ENCODE measurements around the gene C1GALT1C1L. TPM values are rescaled to one million over a fixed set of nuclear protein-coding genes. Genes with fewer than 3 reads are reported as not detected.
A peak's percentile ranks its signal among the peaks of the same experiment; 100 is the strongest.
"Not testable (repeated sequence)": the region's sequence is repeated elsewhere in the genome, so short reads cannot be mapped to it uniquely, and the experiment has no call there.

The C1GALT1C1L gene
- total and polyA plus RNA-seq, 2 donors (not counting 1 experiment from before 2014, with no cell fraction given) = 0.33 to 1.9 TPM

GRCh38 chr2:43689999-43690398 is 13.8 kb upstream of the C1GALT1C1L start:
- TF ChIP-seq CTCF (conservative IDR thresholded peaks at IDR 0.05 in 1 of 2, IDR thresholded peaks at IDR 0.05 in 1 of 2; ENCODE audit: low read depth in 1 of 2, low read length in 2 of 2) (no peak), EZH2 (IDR thresholded peaks at IDR 0.05; ENCODE audit: low read length, missing control alignments) (no peak)

GRCh38 chr2:43685357-43685756 is 9.1 kb upstream of the C1GALT1C1L start:
- no peak overlapping the region for H3K4me2 ChIP-seq (ENCODE audit: extremely low read depth, insufficient read depth, low read length)
- no peaks in the 10 kb centered on the region for H3K4me1 ChIP-seq (ENCODE audit: control insufficient read depth, extremely low read depth, insufficient read depth, low read length)
- no peak overlapping the region for H2AFZ ChIP-seq (ENCODE audit: low read length)
- no peaks in the 10 kb centered on the region for H3K79me2 ChIP-seq (ENCODE audit: control insufficient read depth, insufficient read depth, low read length)
- H3K27ac ChIP-seq (ENCODE audit: insufficient read depth, low read length) = no peak overlapping the region
- H3K9me3 ChIP-seq (ENCODE audit: control insufficient read depth, insufficient read depth, low read depth, low read length) = no peaks in the 10 kb centered on the region
- H3K4me3 ChIP-seq (replicated peaks in 1 of 4; ENCODE audit: control extremely low read depth in 1 of 4, insufficient read depth in 1 of 4, low read depth in 3 of 4, low read length in 4 of 4) = no peak overlapping the region
- peak in 1 of 2 donors; percentile 5 for DNase-seq (ENCODE audit: low read depth in 2 of 2)
- no peaks in the 10 kb centered on the region for H3K27me3 ChIP-seq (ENCODE audit: control insufficient read depth, insufficient read depth, low read length)
- H4K20me1 ChIP-seq (ENCODE audit: control insufficient read depth, extremely low read depth, insufficient read depth, low read length) = no peaks in the 10 kb centered on the region
- no peak overlapping the region for H3K9ac ChIP-seq (ENCODE audit: insufficient read depth, low read length)
- H3K36me3 ChIP-seq (ENCODE audit: control insufficient read depth, insufficient read depth, low read length) = no peaks in the 10 kb centered on the region
- TF ChIP-seq CTCF (conservative IDR thresholded peaks at IDR 0.05 in 1 of 2, IDR thresholded peaks at IDR 0.05 in 1 of 2; ENCODE audit: low read depth in 1 of 2, low read length in 2 of 2) (no peak), EZH2 (IDR thresholded peaks at IDR 0.05; ENCODE audit: low read length, missing control alignments) (no peak)

More at GRCh38 chr2:43689999-43690398, 13.8 kb upstream of the C1GALT1C1L start:
- Histone ChIP-seq H3K27ac (ENCODE audit: insufficient read depth, low read length) (no peak overlapping the region), H3K4me3 (replicated peaks in 1 of 4; ENCODE audit: control extremely low read depth in 1 of 4, insufficient read depth in 1 of 4, low read depth in 3 of 4, low read length in 4 of 4) (no peak overlapping the region), H4K20me1 (ENCODE audit: control insufficient read depth, extremely low read depth, insufficient read depth, low read length) (no peaks in the 10 kb centered on the region), H3K4me1 (ENCODE audit: control insufficient read depth, extremely low read depth, insufficient read depth, low read length) (no peaks in the 10 kb centered on the region), H2AFZ (ENCODE audit: low read length) (no peak overlapping the region), H3K9me3 (ENCODE audit: control insufficient read depth, insufficient read depth, low read depth, low read length) (no peaks in the 10 kb centered on the region), H3K9ac (ENCODE audit: insufficient read depth, low read length) (no peak overlapping the region), H3K36me3 (ENCODE audit: control insufficient read depth, insufficient read depth, low read length) (no peaks in the 10 kb centered on the region), H3K79me2 (ENCODE audit: control insufficient read depth, insufficient read depth, low read length) (no peaks in the 10 kb centered on the region), H3K27me3 (ENCODE audit: control insufficient read depth, insufficient read depth, low read length) (no peaks in the 10 kb centered on the region), H3K4me2 (ENCODE audit: extremely low read depth, insufficient read depth, low read length) (no peak overlapping the region)
- DNase-seq (ENCODE audit: low read depth in 2 of 2) = no peak

- not testable (repeated sequence) for H4K20me1 ChIP-seq (ENCODE audit: control insufficient read depth, extremely low read depth, insufficient read depth, low read length); H3K4me3 ChIP-seq (replicated peaks in 1 of 4; ENCODE audit: control extremely low read depth in 1 of 4, insufficient read depth in 1 of 4, low read depth in 3 of 4, low read length in 4 of 4); H2AFZ ChIP-seq (ENCODE audit: low read length); H3K36me3 ChIP-seq (ENCODE audit: control insufficient read depth, insufficient read depth, low read length); H3K27ac ChIP-seq (ENCODE audit: insufficient read depth, low read length); H3K4me1 ChIP-seq (ENCODE audit: control insufficient read depth, extremely low read depth, insufficient read depth, low read length); H3K27me3 ChIP-seq (ENCODE audit: control insufficient read depth, insufficient read depth, low read length); H3K79me2 ChIP-seq (ENCODE audit: control insufficient read depth, insufficient read depth, low read length); H3K9me3 ChIP-seq (ENCODE audit: control insufficient read depth, insufficient read depth, low read depth, low read length); DNase-seq (ENCODE audit: low read depth in 2 of 2); H3K4me2 ChIP-seq (ENCODE audit: extremely low read depth, insufficient read depth, low read length); H3K9ac ChIP-seq (ENCODE audit: insufficient read depth, low read length)
These were observed 1.6 kb upstream of the C1GALT1C1L start for GRCh38 chr2:43677783-43678182.
